ENCODE results near the gene BCL7C. TPM values are rescaled to one million over a fixed set of nuclear protein-coding genes. Genes with fewer than 3 reads are reported as not detected.

Gene BCL7C
- total and polyA plus RNA-seq, 8 donors, result 9.2 to 29.3 (median 11.2) TPM

DNA sequence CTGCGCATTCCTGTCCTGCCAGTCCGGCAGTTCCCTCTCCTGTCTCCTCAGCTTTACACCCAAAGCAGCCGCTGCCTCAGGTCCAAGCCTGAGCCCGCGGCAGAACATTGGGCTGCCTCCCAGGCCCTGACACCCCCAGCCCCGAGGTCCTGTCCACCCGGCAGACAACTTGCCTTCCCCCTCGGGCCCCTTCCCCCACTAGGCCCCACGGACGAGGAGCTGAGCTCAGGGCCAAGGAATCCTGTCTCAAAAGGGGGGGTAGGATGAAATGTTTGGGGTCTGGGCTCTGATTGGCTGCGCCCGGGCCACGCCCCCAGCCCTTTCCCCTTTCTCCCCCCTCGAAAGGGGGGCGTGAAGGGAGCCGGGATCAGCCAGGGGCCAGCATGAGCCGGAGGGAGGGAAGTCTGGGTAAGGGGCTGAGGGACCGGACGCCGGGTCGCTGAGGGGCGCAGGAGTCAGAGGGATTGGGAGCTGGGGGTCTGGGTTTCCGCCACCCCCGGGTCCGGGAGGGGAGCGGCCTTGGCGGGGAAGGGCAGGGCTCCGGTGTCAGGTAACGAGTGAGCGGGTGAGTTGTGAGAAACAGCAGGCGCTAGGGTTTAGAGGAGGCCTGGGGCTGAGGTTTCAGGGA is 2.5 kb upstream of the BCL7C start, which contains the start of gene CTF1:
TSS of gene CTF1 (plus strand) at position 354 of the 628 bp plus-strand sequence. CDS start at position 384, 30 bp downstream.
- Histone ChIP-seq H3K27me3 (no peaks in the 10 kb centered on the region), H3K27ac (peak within 1 kb of the TSS; percentile 85 to 97 (median 92)), H3K9me3 (no peaks in the 10 kb centered on the region), H3K4me3 (peak within 1 kb of the TSS; percentile 30 to 43 (median 38)), H3K4me1 (peaks cover 0 to 8% (median 0%) of the 10 kb centered on the region in 3 donors), H3K36me3 (no peaks in the 10 kb centered on the region)
- ATAC-seq, result peak; percentile 29 to 57 (median 49)
- FAIRE-seq, result no peak
- peak; percentile 59 to 87 (median 71) for DNase-seq
- intact Hi-C loops (cut with DNase I), result no loop called here
- TF ChIP-seq, protein P1, sequence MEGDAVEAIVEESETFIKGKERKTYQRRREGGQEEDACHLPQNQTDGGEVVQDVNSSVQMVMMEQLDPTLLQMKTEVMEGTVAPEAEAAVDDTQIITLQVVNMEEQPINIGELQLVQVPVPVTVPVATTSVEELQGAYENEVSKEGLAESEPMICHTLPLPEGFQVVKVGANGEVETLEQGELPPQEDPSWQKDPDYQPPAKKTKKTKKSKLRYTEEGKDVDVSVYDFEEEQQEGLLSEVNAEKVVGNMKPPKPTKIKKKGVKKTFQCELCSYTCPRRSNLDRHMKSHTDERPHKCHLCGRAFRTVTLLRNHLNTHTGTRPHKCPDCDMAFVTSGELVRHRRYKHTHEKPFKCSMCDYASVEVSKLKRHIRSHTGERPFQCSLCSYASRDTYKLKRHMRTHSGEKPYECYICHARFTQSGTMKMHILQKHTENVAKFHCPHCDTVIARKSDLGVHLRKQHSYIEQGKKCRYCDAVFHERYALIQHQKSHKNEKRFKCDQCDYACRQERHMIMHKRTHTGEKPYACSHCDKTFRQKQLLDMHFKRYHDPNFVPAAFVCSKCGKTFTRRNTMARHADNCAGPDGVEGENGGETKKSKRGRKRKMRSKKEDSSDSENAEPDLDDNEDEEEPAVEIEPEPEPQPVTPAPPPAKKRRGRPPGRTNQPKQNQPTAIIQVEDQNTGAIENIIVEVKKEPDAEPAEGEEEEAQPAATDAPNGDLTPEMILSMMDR (IDR thresholded peaks at IDR 0.05), result no peak
- WGBS, 2 donors, result 12% methylated on average over 23 to 31 of the region's 31 CpGs

DNA sequence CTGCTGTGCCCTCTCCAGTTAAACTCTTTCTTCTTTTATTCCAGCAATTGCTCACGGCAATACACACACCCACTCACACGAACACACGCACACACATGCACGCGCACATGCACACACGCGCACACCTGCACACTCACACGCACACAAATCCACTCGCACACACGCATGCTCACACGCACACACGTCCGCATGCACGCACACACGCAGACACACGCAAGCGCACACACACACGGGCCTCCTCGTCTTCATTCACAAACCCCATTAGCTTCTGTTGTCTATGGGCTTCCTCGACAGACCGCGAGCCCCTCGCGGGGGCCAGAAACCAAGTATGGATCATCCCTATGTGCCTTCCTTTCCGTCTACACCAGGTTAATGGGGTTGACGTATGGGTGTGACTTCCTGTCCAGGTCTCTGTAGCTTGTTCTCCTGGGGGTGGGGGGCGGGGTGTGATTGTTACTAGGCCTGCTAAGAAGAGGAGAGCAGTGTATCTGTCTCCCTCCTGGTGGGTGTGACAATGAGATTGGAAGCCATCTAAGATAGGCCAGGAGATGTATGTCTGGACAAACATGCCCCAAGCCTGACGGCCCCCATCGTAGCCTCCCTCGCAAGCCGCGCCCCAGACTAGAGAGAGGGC is 1.9 kb upstream of the BCL7C start:
- WGBS, 2 donors, result 76 to 80% methylated on average over 32 of the region's 32 CpGs
- no peaks in the 10 kb centered on the region for H3K36me3 ChIP-seq
- ATAC-seq (no peak), DNase-seq (no peak), FAIRE-seq (no peak)
- intact Hi-C loops (cut with DNase I), result no loop called here
- H3K9me3 ChIP-seq, result no peaks in the 10 kb centered on the region
- H3K27me3 ChIP-seq, result no peaks in the 10 kb centered on the region
- TF ChIP-seq, protein P1 (IDR thresholded peaks at IDR 0.05), result no peak
- peak overlapping the region in 3 of 4 donors; percentile 35 to 43 (median 42) for H3K4me3 ChIP-seq
- H3K4me1 ChIP-seq, result peaks cover 0 to 8% (median 0%) of the 10 kb centered on the region in 3 donors
- H3K27ac ChIP-seq, result peak overlapping the region; percentile 85 to 97 (median 92)

DNA sequence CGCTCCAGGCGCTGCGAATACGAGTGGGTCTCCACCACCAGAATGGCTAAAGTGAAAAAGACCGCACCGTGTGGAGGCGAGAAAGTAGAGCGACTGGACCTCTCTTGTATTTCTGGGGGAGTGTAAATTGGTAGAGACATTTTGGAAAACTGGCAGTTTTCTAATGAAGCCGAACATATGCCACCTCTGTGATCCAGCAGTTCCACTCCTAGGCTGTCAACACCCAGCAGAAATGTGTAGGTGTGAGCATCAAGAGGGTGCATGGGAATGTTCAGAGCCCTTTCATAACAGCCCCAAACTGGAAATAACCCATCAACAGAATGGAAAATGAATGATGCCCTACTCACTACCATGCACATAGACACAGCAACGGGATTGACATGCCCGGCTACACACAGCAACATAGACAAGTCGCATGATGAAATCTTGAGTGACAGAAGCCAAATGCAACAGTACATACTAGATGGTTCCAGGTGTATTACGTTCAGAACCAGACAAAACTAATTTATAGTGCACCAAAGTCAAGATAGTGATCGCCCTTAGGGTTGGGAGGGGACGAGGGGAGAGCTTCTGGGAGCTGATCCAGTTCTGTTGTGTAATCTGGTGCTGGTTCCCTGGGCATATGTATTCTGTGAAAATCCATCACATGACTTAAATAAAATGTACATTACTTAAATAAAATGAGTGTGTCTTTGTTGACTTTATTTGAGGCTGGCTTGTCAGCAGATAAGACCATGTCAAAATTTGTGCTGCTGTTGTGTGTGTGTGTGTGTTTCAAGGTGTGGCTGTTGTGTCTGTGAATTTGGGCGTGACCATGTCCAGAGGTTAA is 877 bp upstream of the BCL7C start:
- Histone ChIP-seq H3K36me3 (no peaks in the 10 kb centered on the region), H3K4me1 (peaks cover 0 to 8% (median 0%) of the 10 kb centered on the region in 3 donors), H3K4me3 (peak overlapping the region; percentile 26 to 83 (median 72)), H3K9me3 (no peaks in the 10 kb centered on the region), H3K27me3 (no peaks in the 10 kb centered on the region), H3K27ac (peak overlapping the region; percentile 70 to 91 (median 82))
- TF ChIP-seq, protein P1 (IDR thresholded peaks at IDR 0.05), result no peak
- no peak for FAIRE-seq
- WGBS, 2 donors, result 32 to 35% methylated on average over 16 of the region's 16 CpGs
- intact Hi-C loops (cut with DNase I), result no loop called here
- no peak for DNase-seq
- ATAC-seq, result no peak

DNA sequence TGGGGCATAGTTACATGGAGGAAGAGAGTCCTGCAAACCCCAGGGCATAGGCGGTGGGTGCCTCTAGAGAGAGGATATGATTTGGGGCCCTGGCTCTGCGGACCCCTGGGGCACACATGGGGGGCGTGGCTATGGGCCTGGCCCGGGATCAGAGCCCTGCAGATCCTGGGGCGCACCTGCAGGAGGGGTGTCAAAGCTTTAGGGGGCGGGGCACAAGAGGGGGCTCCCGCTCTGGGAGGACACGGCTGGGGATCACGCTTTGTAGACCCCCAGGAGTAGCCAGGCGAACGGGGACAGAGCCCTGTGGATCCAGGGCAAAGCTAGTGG is 497 bp downstream of the BCL7C start:
- 0 to 2% methylated on average over 11 of the region's 11 CpGs for WGBS, 2 donors
- no peak for FAIRE-seq
- Histone ChIP-seq H3K36me3 (no peaks in the 10 kb centered on the region), H3K27ac (peak overlapping the region; percentile 69 to 90 (median 72)), H3K9me3 (no peaks in the 10 kb centered on the region), H3K27me3 (no peaks in the 10 kb centered on the region), H3K4me1 (peaks cover 0 to 8% (median 0%) of the 10 kb centered on the region in 3 donors), H3K4me3 (peak overlapping the region; percentile 52 to 83 (median 72))
- TF ChIP-seq, protein P1 (IDR thresholded peaks at IDR 0.05), result no peak
- no peak for ATAC-seq
- intact Hi-C loops (cut with DNase I), result no loop called here
- peak in 3 of 6 donors; percentile 32 to 84 (median 72) for DNase-seq

Data from pancreas (tissue), 10 donors.